ENCODE measurements around the gene MTCH1. TPM values are rescaled to one million over a fixed set of nuclear protein-coding genes. Genes with fewer than 3 reads are reported as not detected.
A peak's percentile ranks its signal among the peaks of the same experiment; 100 is the strongest.

Gene MTCH1
- total RNA-seq, 1 experiment from 2014 or later, result 161 TPM

GRCh38 chr6:36985417-36985807 lies 584 bp downstream of the MTCH1 start:
- H3K9me3 ChIP-seq (ENCODE audit: control insufficient read depth in 1 of 2, insufficient read depth in 1 of 2, low read depth in 1 of 2, low read length in 2 of 2), result no peaks in the 10 kb centered on the region
- H3K79me2 ChIP-seq (ENCODE audit: insufficient read depth, low read length), result peaks cover 55% of the 10 kb centered on the region
- H3K9ac ChIP-seq (ENCODE audit: low read length), result peak overlapping the region; percentile 99
- ChIA-PET CTCF (interaction anchor here (0.9 to 1.5 kb wide), 2 partner anchors 32 to 225 kb away, joined by 3 to 7 read pairs; no protein-coding TSS in a partner anchor), POLR2A (interaction anchor here (1.1 kb wide), 1 partner anchor 21 kb away, joined by 3 read pairs; no protein-coding TSS in a partner anchor), RAD21 (ENCODE audit: low non-redundant PET in 1 of 2, low total read pairs in 2 of 2, uncharacterized antibody in 2 of 2, unreplicated experiment in 2 of 2) (interaction anchor here in 1 of 2 experiments (1.3 kb wide), 1 partner anchor 33 kb away, joined by 4 read pairs; no protein-coding TSS in a partner anchor)
- peaks cover 0 to 12% of the 10 kb centered on the region in 2 experiments; a peak in 2 of 4 replicates for H3K36me3 ChIP-seq (ENCODE audit: control insufficient read depth in 1 of 2, insufficient read depth in 2 of 2, low read length in 2 of 2)
- peak overlapping the region; percentile 87 for H3K27ac ChIP-seq (ENCODE audit: low read depth, low read length)
- BruUV-seq (replicated peaks), result no TSS peak
- no peak overlapping the region for H2AFZ ChIP-seq (ENCODE audit: low read depth, low read length, poor library complexity, severe bottlenecking)
- peaks cover 11% of the 10 kb centered on the region; the same call in 1 of the 2 replicates for H4K20me1 ChIP-seq (ENCODE audit: insufficient read depth)
- H3K9me2 ChIP-seq (ENCODE audit: insufficient read depth), result no peaks in the 10 kb centered on the region
- peak overlapping the region; percentile 98 for H3K4me3 ChIP-seq (replicated peaks in 1 of 2; ENCODE audit: low read depth in 1 of 2, low read length in 2 of 2)
- TF ChIP-seq SRF (IDR thresholded peaks at IDR 0.05; ENCODE audit: low read depth), result no peak
- no peak for TF ChIP-seq CBX3 (IDR thresholded peaks at IDR 0.05; ENCODE audit: low read depth)
- TF ChIP-seq ELF1 (IDR thresholded peaks at IDR 0.05; ENCODE audit: borderline replicate concordance, low read depth), result no peak
- TF ChIP-seq SP1 (IDR thresholded peaks at IDR 0.05; ENCODE audit: low read depth), result no peak
- TF ChIP-seq JUND (IDR thresholded peaks at IDR 0.05), result no peak
- no peak for TF ChIP-seq EGR1 (IDR thresholded peaks at IDR 0.05; ENCODE audit: low read depth)
- TF ChIP-seq, protein P1, sequence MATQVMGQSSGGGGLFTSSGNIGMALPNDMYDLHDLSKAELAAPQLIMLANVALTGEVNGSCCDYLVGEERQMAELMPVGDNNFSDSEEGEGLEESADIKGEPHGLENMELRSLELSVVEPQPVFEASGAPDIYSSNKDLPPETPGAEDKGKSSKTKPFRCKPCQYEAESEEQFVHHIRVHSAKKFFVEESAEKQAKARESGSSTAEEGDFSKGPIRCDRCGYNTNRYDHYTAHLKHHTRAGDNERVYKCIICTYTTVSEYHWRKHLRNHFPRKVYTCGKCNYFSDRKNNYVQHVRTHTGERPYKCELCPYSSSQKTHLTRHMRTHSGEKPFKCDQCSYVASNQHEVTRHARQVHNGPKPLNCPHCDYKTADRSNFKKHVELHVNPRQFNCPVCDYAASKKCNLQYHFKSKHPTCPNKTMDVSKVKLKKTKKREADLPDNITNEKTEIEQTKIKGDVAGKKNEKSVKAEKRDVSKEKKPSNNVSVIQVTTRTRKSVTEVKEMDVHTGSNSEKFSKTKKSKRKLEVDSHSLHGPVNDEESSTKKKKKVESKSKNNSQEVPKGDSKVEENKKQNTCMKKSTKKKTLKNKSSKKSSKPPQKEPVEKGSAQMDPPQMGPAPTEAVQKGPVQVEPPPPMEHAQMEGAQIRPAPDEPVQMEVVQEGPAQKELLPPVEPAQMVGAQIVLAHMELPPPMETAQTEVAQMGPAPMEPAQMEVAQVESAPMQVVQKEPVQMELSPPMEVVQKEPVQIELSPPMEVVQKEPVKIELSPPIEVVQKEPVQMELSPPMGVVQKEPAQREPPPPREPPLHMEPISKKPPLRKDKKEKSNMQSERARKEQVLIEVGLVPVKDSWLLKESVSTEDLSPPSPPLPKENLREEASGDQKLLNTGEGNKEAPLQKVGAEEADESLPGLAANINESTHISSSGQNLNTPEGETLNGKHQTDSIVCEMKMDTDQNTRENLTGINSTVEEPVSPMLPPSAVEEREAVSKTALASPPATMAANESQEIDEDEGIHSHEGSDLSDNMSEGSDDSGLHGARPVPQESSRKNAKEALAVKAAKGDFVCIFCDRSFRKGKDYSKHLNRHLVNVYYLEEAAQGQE (IDR thresholded peaks at IDR 0.05; ENCODE audit: low read depth), result no peak
- TF ChIP-seq, protein P2, sequence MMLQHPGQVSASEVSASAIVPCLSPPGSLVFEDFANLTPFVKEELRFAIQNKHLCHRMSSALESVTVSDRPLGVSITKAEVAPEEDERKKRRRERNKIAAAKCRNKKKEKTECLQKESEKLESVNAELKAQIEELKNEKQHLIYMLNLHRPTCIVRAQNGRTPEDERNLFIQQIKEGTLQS (IDR thresholded peaks at IDR 0.05), result no peak
- TF ChIP-seq CEBPB (IDR thresholded peaks at IDR 0.05; ENCODE audit: low read depth), result no peak
- TF ChIP-seq, protein P3, sequence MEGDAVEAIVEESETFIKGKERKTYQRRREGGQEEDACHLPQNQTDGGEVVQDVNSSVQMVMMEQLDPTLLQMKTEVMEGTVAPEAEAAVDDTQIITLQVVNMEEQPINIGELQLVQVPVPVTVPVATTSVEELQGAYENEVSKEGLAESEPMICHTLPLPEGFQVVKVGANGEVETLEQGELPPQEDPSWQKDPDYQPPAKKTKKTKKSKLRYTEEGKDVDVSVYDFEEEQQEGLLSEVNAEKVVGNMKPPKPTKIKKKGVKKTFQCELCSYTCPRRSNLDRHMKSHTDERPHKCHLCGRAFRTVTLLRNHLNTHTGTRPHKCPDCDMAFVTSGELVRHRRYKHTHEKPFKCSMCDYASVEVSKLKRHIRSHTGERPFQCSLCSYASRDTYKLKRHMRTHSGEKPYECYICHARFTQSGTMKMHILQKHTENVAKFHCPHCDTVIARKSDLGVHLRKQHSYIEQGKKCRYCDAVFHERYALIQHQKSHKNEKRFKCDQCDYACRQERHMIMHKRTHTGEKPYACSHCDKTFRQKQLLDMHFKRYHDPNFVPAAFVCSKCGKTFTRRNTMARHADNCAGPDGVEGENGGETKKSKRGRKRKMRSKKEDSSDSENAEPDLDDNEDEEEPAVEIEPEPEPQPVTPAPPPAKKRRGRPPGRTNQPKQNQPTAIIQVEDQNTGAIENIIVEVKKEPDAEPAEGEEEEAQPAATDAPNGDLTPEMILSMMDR (IDR thresholded peaks at IDR 0.05 in 2 of 3, conservative IDR thresholded peaks at IDR 0.05 in 1 of 3; ENCODE audit: borderline replicate concordance in 1 of 3, insufficient read depth in 1 of 3, low read depth in 2 of 3, low read length in 2 of 3), result no peak
- no peak for TF ChIP-seq EZH2phosphoT487 (IDR thresholded peaks at IDR 0.05; ENCODE audit: borderline replicate concordance)
- no peak for TF ChIP-seq MAX (IDR thresholded peaks at IDR 0.05)
- no peak for TF ChIP-seq FOSL1 (IDR thresholded peaks at IDR 0.05; ENCODE audit: low read depth)
- TF ChIP-seq ZNF274 (IDR thresholded peaks at IDR 0.05; ENCODE audit: low read depth, low read length), result no peak
- no peak for TF ChIP-seq TCF7L2 (IDR thresholded peaks at IDR 0.05; ENCODE audit: borderline replicate concordance, extremely low read depth, insufficient read depth, insufficient read length)
- no peak for TF ChIP-seq ZFX (IDR thresholded peaks at IDR 0.05)
- TF ChIP-seq, protein P4, sequence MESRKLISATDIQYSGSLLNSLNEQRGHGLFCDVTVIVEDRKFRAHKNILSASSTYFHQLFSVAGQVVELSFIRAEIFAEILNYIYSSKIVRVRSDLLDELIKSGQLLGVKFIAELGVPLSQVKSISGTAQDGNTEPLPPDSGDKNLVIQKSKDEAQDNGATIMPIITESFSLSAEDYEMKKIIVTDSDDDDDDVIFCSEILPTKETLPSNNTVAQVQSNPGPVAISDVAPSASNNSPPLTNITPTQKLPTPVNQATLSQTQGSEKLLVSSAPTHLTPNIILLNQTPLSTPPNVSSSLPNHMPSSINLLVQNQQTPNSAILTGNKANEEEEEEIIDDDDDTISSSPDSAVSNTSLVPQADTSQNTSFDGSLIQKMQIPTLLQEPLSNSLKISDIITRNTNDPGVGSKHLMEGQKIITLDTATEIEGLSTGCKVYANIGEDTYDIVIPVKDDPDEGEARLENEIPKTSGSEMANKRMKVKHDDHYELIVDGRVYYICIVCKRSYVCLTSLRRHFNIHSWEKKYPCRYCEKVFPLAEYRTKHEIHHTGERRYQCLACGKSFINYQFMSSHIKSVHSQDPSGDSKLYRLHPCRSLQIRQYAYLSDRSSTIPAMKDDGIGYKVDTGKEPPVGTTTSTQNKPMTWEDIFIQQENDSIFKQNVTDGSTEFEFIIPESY (IDR thresholded peaks at IDR 0.05; ENCODE audit: extremely low read depth, insufficient replicate concordance, low read length), result no peak
- TF ChIP-seq YY1 (IDR thresholded peaks at IDR 0.05; ENCODE audit: extremely low read depth, insufficient replicate concordance, low read depth, low read length), result no peak
- intact Hi-C loops (cut with micrococcal nuclease), result no loop called here
- DNase-seq (ENCODE audit: low read depth, low spot score), result no peak
- H3K4me2 ChIP-seq (ENCODE audit: low read length), result peak overlapping the region; percentile 97
- no peak for ATAC-seq
- peaks cover 7 to 28% of the 10 kb centered on the region in 2 experiments; a peak in 3 of 4 replicates for H3K4me1 ChIP-seq (ENCODE audit: control insufficient read depth in 1 of 2, insufficient read depth in 2 of 2, low read length in 2 of 2)
- H3K27me3 ChIP-seq (ENCODE audit: insufficient read depth, low read length), result no peaks in the 10 kb centered on the region

All from HCT116 (cell line).